ENCODE data around the gene ELAVL1. TPM values are rescaled to one million over a fixed set of nuclear protein-coding genes. Genes with fewer than 3 reads are reported as not detected.

Gene ELAVL1
- total and polyA plus RNA-seq, 2 donors (not counting 1 experiment from before 2014, with no cell fraction given): 21.8 to 63.5 TPM

DNA sequence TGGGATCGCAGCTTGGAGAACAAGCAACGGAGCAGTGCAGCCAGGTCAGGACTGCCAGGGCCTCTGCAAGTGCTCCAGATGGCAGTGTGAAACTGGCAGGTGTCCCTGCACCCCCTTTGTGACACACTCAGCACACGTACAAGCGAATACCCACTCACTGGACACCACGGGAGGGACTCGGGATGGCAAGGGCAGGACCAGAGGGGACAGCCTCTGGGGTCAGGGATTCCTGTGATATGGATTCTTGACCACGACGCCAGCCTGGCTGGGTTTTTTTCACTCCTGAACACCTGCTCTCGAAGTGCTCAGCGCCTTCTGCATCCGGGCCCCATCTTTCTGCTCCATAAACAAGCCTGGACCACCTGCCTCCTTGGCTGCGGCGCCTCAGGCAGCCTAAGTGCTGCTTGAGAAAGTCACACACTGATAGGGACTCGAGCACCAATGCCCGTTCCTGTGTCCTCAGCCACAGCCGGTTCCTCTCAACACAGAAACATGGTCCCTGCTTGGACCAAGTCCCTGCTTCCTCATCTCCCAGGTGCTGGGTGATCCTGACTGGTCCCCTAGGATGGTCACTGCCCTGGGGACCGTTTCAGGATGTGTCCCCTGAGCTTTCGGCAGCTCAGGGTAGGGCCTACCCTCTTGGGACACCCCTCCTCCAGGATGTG is 22.0 kb downstream of the ELAVL1 start:
- peaks cover 74% of the 10 kb centered on the region for H4K20me1 ChIP-seq (ENCODE audit: control insufficient read depth, insufficient read depth, low read length, poor library complexity, severe bottlenecking)
- H3K9ac ChIP-seq (ENCODE audit: low read length): no peak overlapping the region

DNA sequence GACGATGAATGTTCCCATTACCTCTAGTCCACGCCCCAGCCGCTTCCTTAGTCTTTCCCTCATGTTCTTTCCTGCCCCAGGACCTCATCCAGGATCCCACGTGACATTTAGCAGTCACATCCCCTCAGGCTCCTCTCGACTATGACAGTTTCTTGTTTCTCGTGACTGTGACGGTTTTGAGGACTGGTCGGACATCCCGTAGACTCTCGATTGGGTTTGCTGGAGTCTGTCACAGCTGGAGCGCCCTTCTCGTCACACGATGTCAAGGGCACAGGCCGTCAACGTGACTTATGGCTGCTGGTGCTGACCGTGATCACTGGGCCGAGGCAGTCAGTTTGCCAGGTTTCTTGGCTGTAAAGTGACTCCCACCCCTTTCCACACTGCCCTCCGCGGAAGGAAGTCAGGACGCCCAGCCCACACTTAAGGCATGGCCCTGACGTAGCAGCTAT is 22.8 kb downstream of the ELAVL1 start:
- no peaks in the 10 kb centered on the region for H3K9me3 ChIP-seq (ENCODE audit: control extremely low read depth in 1 of 3, control insufficient read depth in 2 of 3, insufficient read depth in 1 of 3, low read length in 2 of 3)

More for the DNA sequence above, 22.0 kb downstream of the ELAVL1 start:
- intact Hi-C loops (cut with micrococcal nuclease): no loop called here
- Histone ChIP-seq H3K9me3 (ENCODE audit: control extremely low read depth in 1 of 3, control insufficient read depth in 2 of 3, insufficient read depth in 1 of 3, low read length in 2 of 3) (no peaks in the 10 kb centered on the region), H2AFZ (ENCODE audit: insufficient read depth, low read depth, low read length, poor library complexity, severe bottlenecking) (no peak overlapping the region), H3K4me1 (ENCODE audit: control insufficient read depth in 2 of 2, insufficient read depth in 2 of 2, low read length in 2 of 2) (no peaks in the 10 kb centered on the region), H3K27ac (ENCODE audit: low read length in 2 of 2) (no peak overlapping the region), H3K4me3 (ENCODE audit: control extremely low read depth in 1 of 5, extremely low read depth in 1 of 5, insufficient read depth in 1 of 5, low read depth in 2 of 5, low read length in 4 of 5) (no peak overlapping the region), H3K79me2 (ENCODE audit: control insufficient read depth, insufficient read depth, low read length) (peaks cover 64% of the 10 kb centered on the region), H3K36me3 (replicated peaks in 1 of 2; ENCODE audit: control extremely low read depth in 1 of 2, control insufficient read depth in 1 of 2, extremely low read depth in 1 of 2, insufficient read depth in 2 of 2, low read length in 1 of 2) (peaks cover 0 to 87% of the 10 kb centered on the region in 2 experiments), H3K4me2 (replicated peaks; ENCODE audit: low read depth, low read length, poor library complexity, severe bottlenecking) (no peak overlapping the region), H3K27me3 (replicated peaks in 1 of 4; ENCODE audit: control extremely low read depth in 1 of 4, control insufficient read depth in 3 of 4, insufficient read depth in 4 of 4, low read length in 3 of 4) (no peaks in the 10 kb centered on the region)
- no peaks in the 10 kb centered on the region for H3K27me3 Mint-ChIP-seq
- no peak overlapping the region for H3K4me3 Mint-ChIP-seq
- TF ChIP-seq EZH2 (IDR thresholded peaks at IDR 0.05; ENCODE audit: borderline replicate concordance, insufficient read depth, low read depth, low read length, poor library complexity, severe bottlenecking): no peak
- TF ChIP-seq, protein P1, sequence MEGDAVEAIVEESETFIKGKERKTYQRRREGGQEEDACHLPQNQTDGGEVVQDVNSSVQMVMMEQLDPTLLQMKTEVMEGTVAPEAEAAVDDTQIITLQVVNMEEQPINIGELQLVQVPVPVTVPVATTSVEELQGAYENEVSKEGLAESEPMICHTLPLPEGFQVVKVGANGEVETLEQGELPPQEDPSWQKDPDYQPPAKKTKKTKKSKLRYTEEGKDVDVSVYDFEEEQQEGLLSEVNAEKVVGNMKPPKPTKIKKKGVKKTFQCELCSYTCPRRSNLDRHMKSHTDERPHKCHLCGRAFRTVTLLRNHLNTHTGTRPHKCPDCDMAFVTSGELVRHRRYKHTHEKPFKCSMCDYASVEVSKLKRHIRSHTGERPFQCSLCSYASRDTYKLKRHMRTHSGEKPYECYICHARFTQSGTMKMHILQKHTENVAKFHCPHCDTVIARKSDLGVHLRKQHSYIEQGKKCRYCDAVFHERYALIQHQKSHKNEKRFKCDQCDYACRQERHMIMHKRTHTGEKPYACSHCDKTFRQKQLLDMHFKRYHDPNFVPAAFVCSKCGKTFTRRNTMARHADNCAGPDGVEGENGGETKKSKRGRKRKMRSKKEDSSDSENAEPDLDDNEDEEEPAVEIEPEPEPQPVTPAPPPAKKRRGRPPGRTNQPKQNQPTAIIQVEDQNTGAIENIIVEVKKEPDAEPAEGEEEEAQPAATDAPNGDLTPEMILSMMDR (IDR thresholded peaks at IDR 0.05): no peak
- DNase-seq: no peak
- no peak overlapping the region for H3K27ac Mint-ChIP-seq
- H3K4me1 Mint-ChIP-seq: peaks cover 2% of the 10 kb centered on the region
- ChIA-PET CTCF (interaction anchor here (0.6 to 1.0 kb wide), 2 partner anchors 19 to 31 kb away, joined by 3 read pairs; no protein-coding TSS in a partner anchor), POLR2A (no interaction called here)
- no peak for ATAC-seq (ENCODE audit: low read depth)
- WGBS (ENCODE audit: insufficient coverage): 97% methylated on average over 18 of the region's 18 CpGs
- no peaks in the 10 kb centered on the region for H3K9me3 Mint-ChIP-seq (ENCODE audit: insufficient read depth)

More for the DNA sequence above, 22.8 kb downstream of the ELAVL1 start:
- Histone ChIP-seq H3K4me1 (ENCODE audit: control insufficient read depth in 2 of 2, insufficient read depth in 2 of 2, low read length in 2 of 2) (no peaks in the 10 kb centered on the region), H3K9ac (ENCODE audit: low read length) (no peak overlapping the region), H4K20me1 (ENCODE audit: control insufficient read depth, insufficient read depth, low read length, poor library complexity, severe bottlenecking) (peaks cover 74% of the 10 kb centered on the region), H3K79me2 (ENCODE audit: control insufficient read depth, insufficient read depth, low read length) (peaks cover 64% of the 10 kb centered on the region), H3K4me2 (replicated peaks; ENCODE audit: low read depth, low read length, poor library complexity, severe bottlenecking) (no peak overlapping the region), H3K27me3 (replicated peaks in 1 of 4; ENCODE audit: control extremely low read depth in 1 of 4, control insufficient read depth in 3 of 4, insufficient read depth in 4 of 4, low read length in 3 of 4) (no peaks in the 10 kb centered on the region), H3K36me3 (replicated peaks in 1 of 2; ENCODE audit: control extremely low read depth in 1 of 2, control insufficient read depth in 1 of 2, extremely low read depth in 1 of 2, insufficient read depth in 2 of 2, low read length in 1 of 2) (peaks cover 0 to 86% of the 10 kb centered on the region in 2 experiments), H3K27ac (ENCODE audit: low read length in 2 of 2) (no peak overlapping the region), H2AFZ (ENCODE audit: insufficient read depth, low read depth, low read length, poor library complexity, severe bottlenecking) (no peak overlapping the region), H3K4me3 (ENCODE audit: control extremely low read depth in 1 of 5, extremely low read depth in 1 of 5, insufficient read depth in 1 of 5, low read depth in 2 of 5, low read length in 4 of 5) (no peak overlapping the region)
- H3K27ac Mint-ChIP-seq: no peak overlapping the region
- no peak for TF ChIP-seq EZH2 (IDR thresholded peaks at IDR 0.05; ENCODE audit: borderline replicate concordance, insufficient read depth, low read depth, low read length, poor library complexity, severe bottlenecking)
- TF ChIP-seq, protein P1 (IDR thresholded peaks at IDR 0.05): no peak
- no peak overlapping the region for H3K4me3 Mint-ChIP-seq
- ChIA-PET POLR2A (no interaction called here), CTCF (no interaction called here)
- peaks cover 2% of the 10 kb centered on the region for H3K4me1 Mint-ChIP-seq
- no peak for DNase-seq
- 98% methylated on average over 21 of the region's 21 CpGs for WGBS (ENCODE audit: insufficient coverage)
- no peaks in the 10 kb centered on the region for H3K9me3 Mint-ChIP-seq (ENCODE audit: insufficient read depth)
- H3K27me3 Mint-ChIP-seq: no peaks in the 10 kb centered on the region
- ATAC-seq (ENCODE audit: low read depth): no peak
- intact Hi-C loops (cut with micrococcal nuclease): no loop called here

All from B cell (primary cell).